Fibroblast of skin of abdomen (primary cell): ENCODE measurements around the gene CLBA1.

ENCODE experiments used
- DNase-seq: peaks from one replicate; pipeline ENCODE4 v3.0.0-alpha.2; 2013

The CLBA1 gene

DNA sequence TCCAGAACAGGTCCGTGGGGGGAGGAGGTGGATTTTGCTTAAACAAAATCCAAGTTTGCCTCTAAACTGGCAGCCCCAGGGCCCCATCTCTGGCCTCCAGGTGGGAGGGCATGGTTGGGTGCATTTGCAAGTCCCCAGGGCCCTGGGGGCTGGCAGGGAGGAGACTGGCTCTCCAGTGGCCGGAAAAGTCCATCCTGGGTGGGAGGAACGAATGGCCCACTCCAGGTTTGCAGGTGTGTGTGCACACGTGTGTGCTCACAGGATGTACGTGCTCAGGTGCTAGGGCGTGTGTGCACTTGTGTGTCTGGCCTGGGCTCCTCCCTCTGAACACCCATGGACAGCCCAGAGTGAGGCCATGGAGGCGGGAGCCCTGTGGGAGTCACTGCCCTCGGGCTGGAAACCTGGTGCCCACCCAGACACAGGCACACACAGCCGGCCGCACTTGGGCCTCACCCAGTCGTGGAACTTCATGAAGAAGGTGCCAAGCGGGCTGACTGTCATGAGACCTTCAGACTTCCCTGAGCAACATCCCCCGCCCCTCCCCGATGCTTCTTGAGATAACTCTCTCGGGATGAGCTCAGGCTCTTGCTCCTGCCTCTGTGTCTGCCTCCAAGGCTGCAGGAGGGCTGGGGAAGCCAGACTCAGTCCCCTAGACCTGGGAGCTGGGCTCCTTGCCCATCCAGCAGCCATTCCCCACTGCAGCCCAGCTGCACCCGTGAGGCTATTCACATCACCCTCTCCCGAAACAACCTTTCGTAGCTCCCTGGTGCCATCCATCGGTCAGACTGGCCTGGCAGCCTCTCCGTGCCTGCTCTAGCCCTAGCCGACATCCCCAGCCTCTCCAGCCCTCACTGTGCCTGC is 16.8 kb upstream of the CLBA1 start:
- peak; percentile 29 for DNase-seq

DNA sequence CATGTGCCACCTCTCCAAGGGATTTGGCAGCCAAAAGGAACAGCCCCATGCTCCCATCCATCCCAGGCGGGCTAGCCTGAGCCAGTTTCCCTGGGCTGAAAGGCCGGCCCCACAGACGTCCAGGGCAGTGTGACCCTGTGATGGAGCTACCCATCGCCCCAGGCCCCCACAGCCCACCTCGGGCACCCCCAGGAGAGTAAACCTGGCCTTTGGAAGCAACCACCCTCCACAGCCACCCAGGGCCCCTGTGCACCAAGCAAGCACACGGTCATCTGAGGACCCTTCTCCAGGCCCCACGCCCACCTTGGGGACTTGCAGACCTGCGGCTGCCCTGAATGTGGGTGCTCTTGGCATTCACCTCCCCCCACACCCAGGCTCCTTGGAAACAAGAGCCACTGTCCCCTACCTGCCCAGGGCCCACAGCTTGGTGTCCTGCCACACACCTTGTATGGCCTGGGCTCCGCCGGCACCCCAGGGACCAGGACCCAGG is 15.8 kb upstream of the CLBA1 start:
- DNase-seq = no peak

DNA sequence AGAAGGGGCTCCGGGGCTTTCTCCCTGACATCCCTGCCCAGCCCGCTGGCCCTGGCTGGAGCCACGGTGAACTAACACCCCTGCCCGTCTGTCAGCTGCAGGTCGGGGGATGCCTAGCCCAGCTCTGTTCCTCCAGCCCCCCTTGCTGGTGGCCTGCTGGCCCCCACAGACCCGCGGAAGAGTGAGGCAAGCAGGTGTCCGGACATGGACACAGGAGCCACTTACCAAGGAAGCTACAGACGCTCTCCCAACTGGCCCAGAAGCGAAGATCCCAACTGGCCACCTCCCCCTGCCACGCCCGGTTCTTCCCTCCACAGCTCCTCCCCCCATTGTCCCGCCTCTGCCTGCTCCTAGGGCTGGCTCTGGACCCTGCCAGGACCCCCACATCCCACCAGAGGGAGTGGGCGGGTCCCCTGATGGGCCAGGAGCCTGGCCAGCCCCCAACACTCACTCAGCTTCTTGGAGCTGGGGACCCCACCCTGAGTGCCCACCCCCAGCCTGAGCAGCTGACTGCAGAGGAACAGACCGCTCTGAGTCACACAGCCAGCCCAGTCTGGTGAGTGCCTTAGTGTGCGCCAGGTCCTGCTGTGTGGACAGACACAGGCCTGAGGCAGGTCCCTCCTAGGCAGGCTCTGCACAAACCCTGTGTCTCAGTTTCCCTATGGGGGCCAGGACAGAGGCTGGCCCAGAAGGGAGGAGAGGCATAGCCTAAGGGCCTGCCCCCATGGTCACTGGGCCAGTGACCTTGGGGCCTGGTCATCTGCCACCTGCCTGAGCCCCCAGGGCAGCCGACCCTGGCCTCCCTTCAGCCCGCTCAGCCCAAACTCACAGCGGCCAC is 15.1 kb upstream of the CLBA1 start:
- peak; percentile 89 for DNase-seq

DNA sequence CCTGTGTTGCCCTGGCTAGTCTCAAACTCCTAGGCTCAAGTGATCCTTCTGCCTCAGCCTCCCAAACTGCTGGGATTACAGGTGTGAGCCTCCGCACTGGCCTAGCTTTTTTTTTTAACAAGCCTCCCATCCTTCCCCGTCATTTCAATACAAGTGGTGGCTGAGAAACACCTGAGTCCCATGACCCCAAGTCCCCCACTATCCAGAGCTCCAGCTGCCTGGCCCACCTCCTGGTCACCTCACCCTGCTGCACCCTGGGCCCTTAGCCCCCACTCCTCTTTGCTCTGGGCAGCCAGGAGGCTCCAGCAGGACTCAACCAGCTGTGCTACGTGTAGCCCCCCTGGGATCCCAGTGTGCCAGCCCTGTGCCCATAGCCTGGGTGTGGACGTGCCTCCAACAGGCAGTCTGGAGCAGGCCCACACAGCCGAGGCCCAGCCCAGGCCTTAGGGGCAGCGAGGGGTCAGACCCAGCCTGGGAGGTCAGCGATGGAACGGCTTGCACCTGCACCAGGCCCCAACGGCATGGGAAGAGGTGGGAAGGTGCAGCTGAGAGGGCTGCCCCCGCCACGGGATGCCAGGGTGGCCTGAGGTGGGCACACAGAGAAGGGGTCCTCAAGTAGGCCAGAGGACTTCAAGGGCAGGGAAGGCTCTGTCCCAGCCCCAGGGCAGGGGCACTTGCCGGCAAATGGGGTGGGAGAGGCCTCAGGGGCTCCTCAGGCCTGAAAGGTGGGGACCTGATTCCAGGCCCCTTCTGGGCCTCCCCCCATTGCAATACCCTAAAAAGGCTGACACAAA is 13.9 kb upstream of the CLBA1 start:
- no peak for DNase-seq

DNA sequence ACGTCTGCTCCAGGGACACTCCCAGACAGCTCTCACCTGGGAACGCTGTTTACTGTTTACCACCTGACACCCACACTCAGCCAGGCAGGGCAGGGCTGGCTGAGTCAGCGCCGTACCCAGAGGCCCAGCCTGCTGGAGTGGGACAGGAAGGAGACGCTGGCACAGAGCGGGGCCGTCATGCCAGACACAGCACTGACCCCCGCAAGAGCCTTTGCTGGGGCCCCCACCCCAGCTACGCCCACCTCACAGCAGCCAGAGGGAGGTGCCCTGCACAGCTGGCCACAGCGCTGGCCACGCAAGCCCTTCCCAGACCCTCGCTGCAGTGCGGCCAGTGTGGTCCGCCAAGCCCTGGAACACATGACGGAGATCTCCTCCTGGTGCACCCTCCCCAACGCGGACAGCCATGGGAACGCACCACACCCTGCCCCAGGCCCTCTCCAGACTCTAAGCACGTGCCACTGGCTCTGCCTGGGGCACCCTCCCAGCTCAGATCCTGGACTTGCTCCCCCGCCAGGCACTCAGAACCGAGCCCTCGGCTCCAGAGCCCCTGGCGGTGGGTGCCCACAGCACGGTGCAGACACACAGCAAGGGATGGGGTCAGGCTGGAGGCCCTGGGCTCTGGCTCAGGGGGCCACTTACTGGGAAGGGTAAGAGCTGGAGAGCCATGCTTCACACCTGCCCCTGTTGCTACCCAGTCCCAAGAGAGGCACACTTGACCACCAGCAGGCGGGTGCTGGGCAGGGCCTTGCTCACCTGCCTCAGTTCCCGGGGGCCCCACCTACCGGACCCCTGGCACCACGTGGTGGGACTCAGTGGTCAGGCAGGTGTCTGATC is 13.1 kb upstream of the CLBA1 start:
- no peak for DNase-seq

DNA sequence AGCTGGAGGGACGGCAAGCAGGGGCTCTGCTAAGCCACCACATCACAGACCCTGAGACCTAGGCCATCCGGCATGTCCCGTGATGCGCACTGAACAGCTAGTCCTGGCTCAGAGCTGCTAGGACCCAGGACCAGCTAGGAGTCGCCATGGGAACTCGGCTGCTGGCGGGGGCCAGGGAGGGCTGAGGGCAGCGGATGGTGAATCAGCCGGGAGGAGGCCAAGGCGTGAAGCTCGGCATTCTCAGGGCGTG is 12.5 kb upstream of the CLBA1 start:
- DNase-seq = peak; percentile 95

DNA sequence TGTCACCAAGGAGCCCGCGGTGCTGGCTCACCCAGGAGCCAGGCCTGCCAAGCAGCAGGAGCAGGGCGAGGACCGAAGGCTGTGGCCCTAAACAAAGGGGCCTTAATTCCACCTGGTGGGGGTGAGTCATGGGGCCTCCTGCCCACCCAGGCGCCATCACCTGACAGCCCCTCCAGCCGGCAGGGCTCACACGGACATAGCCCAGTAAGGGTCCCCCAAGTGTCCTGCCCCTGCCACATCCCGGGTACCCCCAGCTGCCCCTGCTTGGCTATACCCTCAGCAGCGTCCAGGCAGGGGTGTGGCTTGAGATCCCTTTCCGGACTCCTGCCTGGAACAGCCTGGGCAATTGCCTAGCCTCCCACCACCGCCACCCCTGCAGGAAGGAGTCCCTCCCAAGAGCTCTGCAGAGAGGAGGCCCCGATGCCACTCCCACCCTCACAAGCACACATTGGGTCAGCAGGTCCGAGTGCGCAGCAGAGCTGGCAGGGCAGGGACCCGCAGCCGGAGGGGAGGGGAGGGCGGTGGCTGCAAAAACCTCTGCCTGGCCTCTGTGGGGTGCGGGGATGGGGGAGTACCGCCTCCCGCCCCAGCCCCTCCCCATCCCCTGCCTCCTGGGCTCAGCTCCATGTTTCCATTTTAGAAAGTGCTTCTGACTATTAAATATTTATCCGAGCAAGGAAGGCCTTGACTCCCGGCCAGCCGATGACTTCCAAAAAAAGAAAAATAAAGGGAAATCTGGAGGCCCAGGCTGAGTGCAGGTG is 12.0 kb upstream of the CLBA1 start:
- DNase-seq = peak; percentile 71

DNA sequence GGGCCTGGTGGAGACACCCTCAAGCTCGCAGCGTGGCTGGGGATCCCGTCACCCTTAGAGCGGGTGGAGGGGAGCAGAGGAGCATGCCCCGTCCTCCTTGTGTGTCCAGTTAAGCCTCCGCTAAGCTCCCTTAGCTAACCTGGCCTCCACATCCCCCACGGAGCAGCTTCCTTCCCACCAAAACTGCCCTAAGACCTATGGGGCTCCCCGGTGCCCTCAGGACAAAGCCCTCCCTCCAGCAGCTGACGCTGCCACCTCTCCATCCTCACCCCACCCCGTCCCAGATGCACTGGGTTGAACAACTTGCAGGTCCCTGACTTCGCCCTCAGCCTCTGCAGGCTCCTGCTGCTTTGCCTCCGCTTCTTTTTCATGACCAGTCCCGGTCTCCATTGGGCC is 11.4 kb upstream of the CLBA1 start:
- no peak for DNase-seq

DNA sequence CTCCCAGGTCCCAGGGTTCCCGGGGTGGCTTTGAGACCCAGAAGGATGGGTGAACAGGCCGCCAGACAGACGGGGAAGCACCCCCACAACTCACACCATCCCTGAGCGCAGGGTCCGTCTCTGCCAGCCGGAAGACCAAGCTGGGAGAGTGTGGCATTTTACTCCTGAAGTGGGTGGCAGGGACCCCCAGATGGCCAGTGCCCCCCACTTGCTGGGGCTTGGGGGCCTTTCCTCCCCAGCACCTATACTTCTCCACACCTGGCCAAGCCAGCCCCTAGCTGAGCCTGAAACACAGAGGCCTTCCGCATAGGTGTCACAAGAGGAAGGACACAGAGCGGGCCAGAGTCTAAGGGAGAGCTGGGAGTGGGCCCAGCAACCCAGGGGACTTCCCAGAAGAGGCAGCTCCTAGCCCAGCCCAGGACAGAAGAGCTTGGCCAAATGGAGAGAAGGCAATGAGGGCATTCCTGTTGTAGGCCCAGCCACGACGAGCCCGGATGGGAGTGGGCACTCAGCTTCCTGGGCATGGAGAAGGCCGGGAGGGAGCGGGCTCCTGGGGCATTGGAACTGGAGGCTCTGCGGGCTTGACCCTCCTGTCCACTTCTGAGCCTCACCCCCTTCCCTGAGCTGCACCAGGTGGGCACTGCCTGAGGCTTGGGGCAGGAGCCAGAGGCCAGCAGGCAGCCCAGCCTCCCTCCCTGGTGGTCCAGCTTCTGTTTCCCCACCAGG is 10.8 kb upstream of the CLBA1 start:
- no peak for DNase-seq

DNA sequence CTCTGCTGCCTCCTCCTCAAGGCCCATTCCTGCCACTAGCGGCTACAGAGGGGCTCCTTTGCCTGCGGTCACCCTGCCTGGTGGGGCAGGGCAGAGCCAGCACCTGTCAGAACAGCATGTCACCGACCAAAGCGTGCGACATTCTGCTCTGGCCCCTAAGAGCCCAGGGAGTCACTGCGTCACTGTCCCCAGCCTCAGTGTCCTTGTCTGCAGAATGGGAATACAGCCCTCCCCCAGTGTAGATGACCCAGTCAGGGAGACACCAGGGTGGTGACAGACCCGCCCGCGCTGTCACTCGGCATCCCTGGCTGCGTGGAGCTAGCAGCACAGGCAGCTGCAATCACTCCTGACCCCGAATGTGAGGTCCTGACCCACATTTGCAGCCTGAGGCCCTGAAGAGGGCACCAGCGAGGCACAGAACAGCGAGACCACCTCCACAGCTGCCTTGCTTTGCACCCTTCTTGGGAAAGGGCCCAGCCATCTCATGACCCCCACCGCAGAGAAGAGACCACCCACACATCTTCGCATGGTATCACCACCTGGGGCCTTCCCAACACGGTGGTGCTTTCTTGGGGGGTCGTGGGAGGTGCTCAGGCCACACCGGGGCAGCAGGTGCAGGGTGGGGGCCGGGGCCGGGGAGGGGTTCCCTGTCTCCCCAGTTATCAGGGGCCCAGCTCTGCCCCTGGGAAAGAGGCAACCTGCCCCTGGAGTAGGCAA is 9.9 kb upstream of the CLBA1 start:
- no peak for DNase-seq

DNA sequence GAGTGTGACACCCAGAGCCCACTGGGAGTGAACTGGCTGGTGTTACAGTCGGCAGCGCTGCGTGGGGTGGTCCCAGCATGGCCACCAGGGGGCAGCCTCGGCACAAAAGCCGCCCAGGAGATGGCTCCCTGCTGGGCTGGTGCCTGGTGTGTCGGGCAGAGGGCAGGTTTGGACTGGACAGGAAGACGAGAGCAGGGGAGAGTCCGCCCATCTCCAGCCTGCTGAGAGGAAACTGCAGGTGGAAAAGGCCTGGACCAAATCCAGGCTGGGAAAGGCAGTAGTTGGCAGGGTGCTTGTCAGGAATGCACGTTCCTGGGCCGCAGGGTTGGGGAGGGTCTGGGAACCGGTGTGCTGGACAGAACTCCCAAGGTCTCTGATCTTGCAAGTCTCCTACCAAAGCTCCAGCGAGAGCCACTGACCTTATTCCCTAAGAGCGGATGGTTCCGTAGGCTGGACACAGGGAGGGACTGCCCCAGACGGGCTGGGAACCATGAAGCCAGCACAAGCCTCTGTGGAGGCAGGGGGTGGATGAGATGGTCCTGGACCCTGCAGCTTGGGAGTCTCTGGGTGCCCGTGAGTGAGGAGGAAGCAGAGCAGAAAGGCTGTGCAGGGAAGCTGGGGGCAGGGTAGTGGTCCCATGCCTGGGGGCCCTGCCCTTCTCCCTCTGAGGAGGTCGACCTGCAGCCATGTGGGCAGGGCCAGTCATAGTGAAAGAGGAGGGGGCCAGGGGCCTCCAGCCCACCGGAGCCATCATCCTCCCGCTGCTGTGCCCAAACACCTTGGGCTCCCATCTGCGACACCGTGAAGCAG is 9.2 kb upstream of the CLBA1 start:
- DNase-seq = peak; percentile 63

DNA sequence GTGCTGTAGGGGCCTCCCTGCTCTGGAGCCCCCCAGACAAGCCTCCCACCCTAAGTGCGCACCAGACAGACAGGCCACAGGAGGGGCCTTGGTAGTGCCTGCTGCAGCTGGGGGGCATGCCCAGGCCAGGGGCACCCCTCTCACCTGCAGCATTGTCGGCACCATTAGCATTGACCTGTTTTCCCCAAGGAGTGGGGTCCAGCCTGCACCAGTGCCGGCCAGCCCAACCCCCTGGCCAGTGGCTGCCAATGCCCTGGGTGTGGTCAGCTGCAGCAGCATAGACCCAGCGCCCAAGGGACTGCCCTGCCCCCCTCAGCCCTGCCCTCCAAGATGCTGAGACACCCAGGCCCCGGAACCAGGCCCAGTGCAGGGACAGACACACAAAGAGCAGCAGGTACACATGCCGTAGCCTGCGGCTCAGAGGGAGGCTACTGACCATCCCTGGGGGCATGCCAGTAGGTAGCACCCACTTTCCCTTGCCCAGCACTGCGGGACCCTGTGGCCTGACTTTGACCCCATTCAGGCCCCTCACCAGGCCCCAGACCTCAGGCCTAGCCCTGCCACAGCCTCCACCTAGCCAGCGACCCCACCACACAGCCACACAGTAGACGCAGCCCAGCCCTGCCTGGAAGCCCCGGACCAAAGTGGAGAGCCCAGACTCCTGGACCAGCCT is 8.4 kb upstream of the CLBA1 start:
- no peak for DNase-seq

DNA sequence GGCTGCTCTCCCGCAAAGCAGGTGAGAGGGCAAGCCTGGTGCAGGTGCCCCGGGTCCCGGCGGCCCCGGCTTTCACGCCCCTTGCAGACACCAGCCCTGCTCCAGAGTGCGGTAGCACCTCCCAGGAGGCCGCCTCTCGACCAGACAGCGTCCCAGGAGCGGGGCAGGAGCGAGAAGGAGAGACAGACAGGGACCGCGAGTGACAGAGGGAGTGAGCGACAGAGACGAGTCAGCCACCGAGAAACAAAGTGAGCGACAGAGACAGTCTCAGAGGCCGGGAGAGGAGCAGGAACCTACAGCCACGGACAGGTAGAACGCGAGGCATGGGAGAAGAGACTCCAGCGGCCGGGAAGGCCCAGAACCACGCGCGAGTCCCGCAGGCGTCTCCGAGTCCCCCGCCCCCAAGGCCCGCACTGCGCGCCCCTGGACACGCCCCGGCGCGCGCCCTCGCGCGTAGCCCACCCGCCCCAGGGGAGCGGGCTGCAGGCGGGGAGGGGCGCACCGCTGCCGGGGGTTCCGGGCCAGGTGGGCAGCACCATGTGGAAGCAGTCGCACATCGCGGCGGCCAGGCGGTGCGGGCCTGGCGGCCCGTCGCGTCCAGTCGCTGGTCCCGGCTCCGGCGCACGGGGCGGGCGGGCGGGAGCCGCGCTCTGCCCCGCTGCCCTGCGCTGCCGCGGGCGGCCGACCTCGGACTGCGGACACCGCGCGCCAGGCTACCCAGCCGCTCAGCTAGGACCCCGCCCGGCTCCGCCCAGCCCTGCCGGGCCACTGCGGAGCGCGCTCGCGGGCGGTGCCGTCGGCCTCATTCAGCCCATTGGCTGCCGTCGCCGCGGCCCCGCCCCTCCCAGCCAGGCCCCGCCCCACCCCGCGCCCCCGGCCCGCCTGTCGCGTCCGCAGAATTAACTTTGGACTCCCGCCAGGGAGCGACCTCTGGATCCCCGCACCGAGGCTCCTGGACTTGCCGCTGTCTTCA is 7.6 kb upstream of the CLBA1 start, which contains the start of gene AHNAK2:
AHNAK2 (minus strand) TSS at position 694 of the 973 bp plus-strand sequence; CDS start at position 557, 137 bp downstream.
- peak; percentile 74 for DNase-seq

DNA sequence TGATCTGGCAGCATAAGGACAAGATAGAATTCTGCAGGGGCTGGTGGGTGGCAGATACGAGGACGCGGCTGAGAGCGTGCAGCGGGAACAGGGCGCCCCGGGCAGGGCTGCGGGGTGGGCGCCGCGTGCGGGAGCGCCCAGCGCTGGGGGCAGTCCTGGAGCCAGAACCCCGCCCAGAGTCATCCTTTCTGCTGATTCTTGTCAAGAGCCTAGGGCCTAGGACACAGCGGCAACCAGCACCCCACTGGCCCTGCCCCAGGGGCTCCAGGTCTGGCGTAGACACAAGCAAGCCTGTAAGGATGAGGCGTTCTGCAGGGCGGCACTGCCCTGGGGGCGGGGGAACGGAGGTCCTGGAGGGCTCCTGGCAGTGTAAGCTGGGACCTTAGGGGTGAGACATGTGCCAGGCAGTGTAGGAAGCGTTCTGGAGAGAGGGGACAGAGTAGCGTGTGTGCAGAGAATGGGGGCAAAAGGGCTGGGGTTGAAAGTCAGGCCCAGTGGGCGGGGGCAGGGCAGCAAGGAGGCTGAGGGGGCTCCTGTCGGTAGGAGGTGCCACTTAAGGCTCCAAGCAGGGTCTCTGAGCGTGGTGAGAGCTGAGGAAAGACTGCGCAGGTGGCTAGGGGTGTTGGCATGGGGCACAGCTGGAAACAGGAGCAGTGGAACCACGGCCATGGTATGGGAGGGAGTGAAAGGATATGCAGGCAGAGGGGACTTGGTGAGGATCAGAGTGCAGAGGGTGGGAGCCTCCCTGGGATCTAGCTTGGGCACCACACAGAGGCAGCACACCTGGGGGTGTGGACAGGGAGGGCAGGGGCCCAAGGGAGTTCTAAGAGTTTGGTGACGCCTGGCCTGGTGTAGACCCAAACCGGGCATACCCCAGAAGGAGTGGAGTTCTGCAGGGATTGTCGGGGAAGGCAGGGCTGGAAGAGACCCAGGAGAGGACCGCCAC is 6.6 kb upstream of the CLBA1 start:
- DNase-seq = no peak

DNA sequence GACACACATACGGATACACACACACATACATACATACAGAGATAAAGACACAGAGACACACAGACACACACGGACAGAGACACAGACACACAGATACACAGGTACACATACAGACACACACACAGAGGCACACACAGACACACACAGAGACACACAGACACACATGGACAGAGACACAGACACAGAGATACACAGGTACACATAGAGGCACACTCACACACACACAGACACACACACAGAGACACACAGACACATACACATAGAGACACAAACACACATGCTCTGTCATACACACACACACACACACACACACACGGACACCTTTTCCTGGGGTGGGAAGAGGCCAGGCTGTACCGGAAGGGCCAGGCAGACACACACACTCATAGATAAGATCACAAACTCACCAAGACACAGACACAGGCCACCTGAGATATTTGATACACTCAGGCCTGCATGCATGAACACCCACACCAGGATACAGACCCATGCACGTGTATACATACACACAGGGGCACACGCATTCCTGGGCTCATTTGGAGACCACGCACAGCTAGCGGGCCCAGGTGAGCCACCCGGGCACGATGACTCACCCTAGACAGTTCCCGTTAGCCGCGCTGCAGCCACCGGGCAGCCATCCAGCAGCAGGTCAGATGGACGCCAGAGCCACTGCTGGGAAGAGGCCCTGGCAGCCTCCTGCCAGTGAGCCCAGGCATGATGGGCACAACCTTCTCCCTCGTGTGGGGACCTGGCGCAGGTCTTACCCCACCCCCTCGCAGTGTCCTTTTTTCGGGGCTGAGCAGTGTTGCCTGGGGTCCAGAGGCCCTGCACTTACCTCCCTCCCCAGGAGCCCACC is 5.6 kb upstream of the CLBA1 start:
- no peak for DNase-seq
